HG03159 (cell line): ENCODE measurements around the gene MTNR1A.

Experiments
- ATAC-seq: cut with Tn5 transposase; IDR thresholded peaks from one replicate; pipeline ENCODE4 v1.9.1; 2021; ENCODE audit warnings: mild to moderate bottlenecking, moderate library complexity; ENCODE audit not compliant: unreplicated experiment

The MTNR1A gene

GRCh38 chr4:186554914-186555827, at the start of gene MTNR1A:
MTNR1A (minus strand) TSS chr4:186555567; CDS start chr4:186555365, 202 bp downstream.
- ATAC-seq, result no peak

GRCh38 chr4:186604124-186604807, 48.9 kb upstream of the MTNR1A start:
- ATAC-seq, result no peak

- ATAC-seq, result no peak
Observed at GRCh38 chr4:186602978-186603377, 47.6 kb upstream of the MTNR1A start.

- no peak for ATAC-seq
Observed at GRCh38 chr4:186599483-186599882, 44.1 kb upstream of the MTNR1A start.

DNA sequence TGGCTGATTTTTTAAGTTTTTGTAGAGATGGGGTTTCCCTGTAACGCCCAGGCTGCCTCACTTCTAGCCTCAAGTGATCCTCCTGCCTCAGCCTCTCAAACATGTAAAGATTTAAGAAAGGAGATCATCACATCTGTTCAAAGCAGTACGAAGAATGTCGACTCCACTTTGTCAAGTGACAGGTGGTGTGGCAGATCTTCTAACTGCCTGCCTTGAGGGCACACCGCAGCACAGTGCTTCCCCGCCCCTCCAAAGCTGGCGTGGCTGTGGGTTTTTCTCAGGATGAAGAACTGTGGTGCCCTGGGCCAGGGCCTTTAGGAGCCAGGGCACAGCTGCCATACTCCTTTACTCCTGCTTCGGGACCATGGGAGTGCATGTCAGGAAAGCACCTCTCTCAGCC, 43.3 kb upstream of the MTNR1A start:
- ATAC-seq, result no peak

- no peak for ATAC-seq
Observed at GRCh38 chr4:186596850-186597390, 41.6 kb upstream of the MTNR1A start.

- ATAC-seq, result no peak
Observed at GRCh38 chr4:186596346-186596745, 41.0 kb upstream of the MTNR1A start.

DNA sequence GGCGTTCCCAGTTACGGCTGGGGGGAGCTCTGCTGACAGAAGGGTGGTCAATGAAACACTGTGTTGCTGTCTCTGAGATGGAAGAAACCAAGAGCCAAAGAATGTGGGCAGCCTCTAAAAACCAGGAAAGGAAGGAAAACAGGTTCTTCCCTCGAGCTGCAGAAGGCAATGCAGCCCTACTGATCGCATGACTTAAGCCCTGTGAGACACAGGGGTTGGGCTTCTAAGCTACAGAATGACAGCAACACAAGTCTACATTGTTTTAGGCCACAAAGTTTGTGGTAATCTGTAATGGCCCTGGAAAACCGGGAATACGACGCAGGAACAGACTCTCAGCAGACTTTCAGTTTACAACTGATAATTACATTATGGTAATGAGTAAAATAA, 38.2 kb upstream of the MTNR1A start:
- ATAC-seq, result no peak

GRCh38 chr4:186592966-186593586, 37.7 kb upstream of the MTNR1A start:
- no peak for ATAC-seq

- ATAC-seq, result no peak
Observed at GRCh38 chr4:186592445-186592844, 37.1 kb upstream of the MTNR1A start.

GRCh38 chr4:186591651-186592050, 36.3 kb upstream of the MTNR1A start:
- no peak for ATAC-seq

DNA sequence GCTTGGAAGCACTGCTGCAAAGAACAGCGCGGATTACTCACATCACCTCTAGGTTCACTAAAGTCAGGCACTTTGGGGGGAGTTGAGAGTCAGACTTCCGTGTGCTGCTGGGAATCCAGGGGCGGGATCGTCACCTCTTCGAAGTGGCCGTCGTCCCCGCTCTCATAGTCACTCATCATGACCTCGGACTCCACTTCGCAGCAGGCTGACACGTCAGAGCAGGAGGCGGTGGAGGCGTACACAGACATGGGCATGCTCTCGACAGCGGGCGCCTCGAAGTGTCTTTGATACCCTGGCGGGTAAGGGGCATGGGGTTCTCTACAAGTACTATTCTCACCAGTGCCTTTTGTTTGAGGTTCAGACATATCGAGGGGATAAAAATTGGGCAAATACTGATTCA, 33.1 kb upstream of the MTNR1A start:
- no peak for ATAC-seq

- ATAC-seq, result peak; percentile 81
Observed at GRCh38 chr4:186587416-186588018, 32.1 kb upstream of the MTNR1A start.

- no peak for ATAC-seq
Observed at GRCh38 chr4:186586205-186586604, 30.8 kb upstream of the MTNR1A start.

- no peak for ATAC-seq
Observed at GRCh38 chr4:186584912-186585311, 29.5 kb upstream of the MTNR1A start.

GRCh38 chr4:186581421-186581820, 26.1 kb upstream of the MTNR1A start:
- no peak for ATAC-seq

- ATAC-seq, result no peak
Observed at GRCh38 chr4:186580669-186581068, 25.3 kb upstream of the MTNR1A start.

DNA sequence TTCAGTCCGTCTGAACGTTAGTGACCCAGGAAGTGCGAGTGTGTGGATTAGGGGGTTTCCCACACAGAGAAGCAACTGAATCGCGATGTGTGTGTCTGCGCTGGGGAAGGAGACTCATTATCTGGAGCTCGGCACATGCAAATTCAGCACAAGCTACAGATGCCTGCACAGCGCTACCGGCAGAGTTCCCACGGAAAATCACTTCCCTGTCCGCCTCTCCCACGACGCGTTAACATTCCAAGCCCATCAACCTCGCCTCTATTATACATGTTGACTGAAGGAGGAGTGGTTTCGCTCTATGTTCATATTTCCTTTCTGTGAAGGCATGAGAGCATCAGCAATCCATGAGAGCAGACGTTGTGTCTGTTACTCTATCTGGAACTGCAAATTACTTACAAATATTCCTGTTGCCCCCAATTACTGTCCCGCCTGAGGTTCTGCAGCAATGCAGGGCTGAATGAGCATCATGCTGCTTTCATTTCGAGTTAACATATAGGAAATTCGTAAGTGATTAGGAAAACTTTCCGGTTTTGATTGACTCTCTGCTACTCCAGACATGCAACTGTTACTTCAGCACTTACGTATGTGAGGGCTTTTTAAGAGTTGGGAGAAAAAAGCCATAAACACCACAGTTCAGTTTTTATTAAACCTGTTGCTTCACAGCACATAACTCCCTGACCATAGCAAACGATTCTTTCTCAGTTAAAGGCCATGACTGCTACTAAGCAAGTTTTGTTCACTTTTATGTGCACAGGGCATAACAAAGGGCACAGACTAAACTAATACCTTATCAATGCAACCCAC, 15.0 kb upstream of the MTNR1A start:
- ATAC-seq, result no peak

GRCh38 chr4:186569533-186570192, 14.3 kb upstream of the MTNR1A start:
- no peak for ATAC-seq

DNA sequence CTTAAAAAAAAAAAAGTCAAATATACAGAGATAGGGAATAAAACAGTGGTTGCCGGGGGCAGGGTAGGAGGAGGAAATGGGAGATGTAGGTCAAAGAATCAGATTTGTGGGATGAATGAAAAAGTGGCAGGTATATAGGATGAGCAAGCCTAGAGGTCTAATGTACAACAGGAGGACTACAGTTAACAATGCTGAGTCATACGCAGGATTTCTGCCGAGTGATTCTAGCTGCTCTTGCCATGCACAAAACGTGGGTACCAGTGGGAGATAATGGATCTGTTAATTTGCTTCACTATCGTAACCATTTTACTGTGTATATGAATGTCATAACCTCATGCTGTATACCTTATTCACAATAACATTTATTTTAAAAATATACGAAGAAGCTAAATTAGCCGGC, 10.7 kb upstream of the MTNR1A start:
- no peak for ATAC-seq
